ENCODE data around the gene RBMS3. TPM values are rescaled to one million over a fixed set of nuclear protein-coding genes. Genes with fewer than 3 reads are reported as not detected.

RBMS3 gene
- total RNA-seq, 2 donors from 2014 or later: 27.3 to 51.4 TPM

DNA sequence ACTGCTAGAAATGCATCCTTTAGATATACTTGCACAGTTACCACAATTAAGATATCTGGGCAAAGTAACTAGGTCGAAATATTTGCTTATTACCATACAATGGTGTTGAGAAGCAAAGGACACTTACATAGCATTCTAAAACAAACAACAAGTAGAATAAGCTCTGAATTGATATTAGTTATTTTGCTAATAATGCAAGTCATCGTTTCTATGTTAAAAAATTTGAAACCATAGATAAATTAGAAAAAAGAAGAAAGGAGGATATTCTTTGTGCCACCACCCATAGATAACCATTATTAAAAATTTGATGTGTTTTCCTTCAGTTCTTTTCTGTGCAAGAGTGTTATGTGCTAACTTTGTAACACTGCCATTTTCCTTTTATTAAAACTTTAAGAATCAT is 435.3 kb downstream of the RBMS3 start:
- H3K36me3 ChIP-seq: no peaks in the 10 kb centered on the region
- no peaks in the 10 kb centered on the region for H3K27me3 ChIP-seq
- no peak overlapping the region for H3K4me3 ChIP-seq
- TF ChIP-seq, protein P1, sequence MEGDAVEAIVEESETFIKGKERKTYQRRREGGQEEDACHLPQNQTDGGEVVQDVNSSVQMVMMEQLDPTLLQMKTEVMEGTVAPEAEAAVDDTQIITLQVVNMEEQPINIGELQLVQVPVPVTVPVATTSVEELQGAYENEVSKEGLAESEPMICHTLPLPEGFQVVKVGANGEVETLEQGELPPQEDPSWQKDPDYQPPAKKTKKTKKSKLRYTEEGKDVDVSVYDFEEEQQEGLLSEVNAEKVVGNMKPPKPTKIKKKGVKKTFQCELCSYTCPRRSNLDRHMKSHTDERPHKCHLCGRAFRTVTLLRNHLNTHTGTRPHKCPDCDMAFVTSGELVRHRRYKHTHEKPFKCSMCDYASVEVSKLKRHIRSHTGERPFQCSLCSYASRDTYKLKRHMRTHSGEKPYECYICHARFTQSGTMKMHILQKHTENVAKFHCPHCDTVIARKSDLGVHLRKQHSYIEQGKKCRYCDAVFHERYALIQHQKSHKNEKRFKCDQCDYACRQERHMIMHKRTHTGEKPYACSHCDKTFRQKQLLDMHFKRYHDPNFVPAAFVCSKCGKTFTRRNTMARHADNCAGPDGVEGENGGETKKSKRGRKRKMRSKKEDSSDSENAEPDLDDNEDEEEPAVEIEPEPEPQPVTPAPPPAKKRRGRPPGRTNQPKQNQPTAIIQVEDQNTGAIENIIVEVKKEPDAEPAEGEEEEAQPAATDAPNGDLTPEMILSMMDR (IDR thresholded peaks at IDR 0.05): no peak
- H3K9me3 ChIP-seq: no peaks in the 10 kb centered on the region
- no peak for DNase-seq (ENCODE audit: low spot score)
- no peak overlapping the region for H3K27ac ChIP-seq
- peaks cover 0 to 11% of the 10 kb centered on the region in 2 donors for H3K4me1 ChIP-seq

GRCh38 chr3:29718661-29719065 is 437.8 kb downstream of the RBMS3 start:
- TF ChIP-seq, protein P1 (IDR thresholded peaks at IDR 0.05): no peak
- peaks cover 0 to 4% of the 10 kb centered on the region in 2 donors for H3K4me1 ChIP-seq
- H3K27me3 ChIP-seq: no peaks in the 10 kb centered on the region
- no peak overlapping the region for H3K27ac ChIP-seq
- no peak overlapping the region for H3K4me3 ChIP-seq
- H3K9me3 ChIP-seq: no peaks in the 10 kb centered on the region
- H3K36me3 ChIP-seq: no peaks in the 10 kb centered on the region
- DNase-seq (ENCODE audit: low spot score): no peak

- TF ChIP-seq, protein P1 (IDR thresholded peaks at IDR 0.05): no peak
- no peaks in the 10 kb centered on the region for H3K4me1 ChIP-seq
- H3K4me3 ChIP-seq: no peak overlapping the region
- no peaks in the 10 kb centered on the region for H3K27me3 ChIP-seq
- H3K36me3 ChIP-seq: no peaks in the 10 kb centered on the region
- no peak overlapping the region for H3K27ac ChIP-seq
- no peak for DNase-seq (ENCODE audit: low spot score)
- H3K9me3 ChIP-seq: no peaks in the 10 kb centered on the region
These were observed 439.8 kb downstream of the RBMS3 start for GRCh38 chr3:29720665-29721064.

GRCh38 chr3:29721789-29722188 is 440.9 kb downstream of the RBMS3 start:
- H3K36me3 ChIP-seq: no peaks in the 10 kb centered on the region
- no peaks in the 10 kb centered on the region for H3K9me3 ChIP-seq
- no peak overlapping the region for H3K27ac ChIP-seq
- no peaks in the 10 kb centered on the region for H3K27me3 ChIP-seq
- no peaks in the 10 kb centered on the region for H3K4me1 ChIP-seq
- TF ChIP-seq, protein P1 (IDR thresholded peaks at IDR 0.05): no peak
- H3K4me3 ChIP-seq: no peak overlapping the region
- no peak for DNase-seq (ENCODE audit: low spot score)

DNA sequence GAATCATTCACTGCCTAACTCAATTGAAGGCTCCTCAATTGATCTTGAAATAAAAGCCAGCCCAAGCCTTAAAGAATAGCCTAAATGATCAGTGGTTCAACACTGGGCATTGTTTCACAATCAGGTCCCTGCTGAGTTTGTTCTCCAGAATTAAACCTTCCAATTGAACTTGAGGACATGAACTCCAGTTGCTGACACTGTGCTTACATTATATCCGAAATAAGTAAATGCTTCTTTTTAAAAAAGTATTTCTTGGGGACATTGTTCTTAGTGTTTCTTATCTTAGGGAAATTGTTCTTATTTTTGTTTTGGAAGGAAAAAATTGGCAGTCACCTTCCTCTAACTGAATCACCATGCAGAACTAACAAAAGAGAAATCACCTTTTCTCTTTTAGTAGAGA is 450.2 kb downstream of the RBMS3 start:
- Histone ChIP-seq H3K4me3 (no peak overlapping the region), H3K27ac (no peak overlapping the region), H3K4me1 (no peaks in the 10 kb centered on the region), H3K36me3 (no peaks in the 10 kb centered on the region), H3K9me3 (no peaks in the 10 kb centered on the region), H3K27me3 (no peaks in the 10 kb centered on the region)
- no peak for DNase-seq (ENCODE audit: low spot score)
- TF ChIP-seq, protein P1 (IDR thresholded peaks at IDR 0.05): no peak

GRCh38 chr3:29741231-29741630 is 460.4 kb downstream of the RBMS3 start:
- H3K27ac ChIP-seq: no peak overlapping the region
- no peak overlapping the region for H3K4me3 ChIP-seq
- no peaks in the 10 kb centered on the region for H3K36me3 ChIP-seq
- no peak for DNase-seq (ENCODE audit: low spot score)
- no peaks in the 10 kb centered on the region for H3K27me3 ChIP-seq
- no peaks in the 10 kb centered on the region for H3K9me3 ChIP-seq
- peaks cover 0 to under 1% of the 10 kb centered on the region in 2 donors for H3K4me1 ChIP-seq
- TF ChIP-seq, protein P1 (IDR thresholded peaks at IDR 0.05): no peak
